Cardiac fibroblast (primary cell): ENCODE data around the gene C3orf20.
A peak's percentile ranks its signal among the peaks of the same experiment; 100 is the strongest.
"Not testable (repeated sequence)": the region's sequence is repeated elsewhere in the genome, so short reads cannot be mapped to it uniquely, and the experiment has no call there.

ENCODE experiments used
- DNase-seq, 2 donors: peaks; one replicate each; pipeline versions ENCODE4 v3.0.0 to v3.0.0-alpha.2; 2010; ENCODE audit warnings: low read depth in 2 of 2
- H3K4me3 ChIP-seq, 2 donors: replicated peaks in 1 of 2; 1 replicate in 1 of 2; 2 replicates in 1 of 2; pipeline ENCODE4 v1.5.1; 2011; ENCODE audit warnings: low read depth in 2 of 2, low read length in 2 of 2, mild to moderate bottlenecking in 2 of 2, moderate library complexity in 1 of 2
- TF ChIP-seq, protein P1 (sequence below): IDR thresholded peaks from one replicate; pipeline ENCODE4 v1.5.1; 2011; ENCODE audit warnings: low read depth, mild to moderate bottlenecking, low read length, inconsistent platforms

C3orf20 gene

DNA sequence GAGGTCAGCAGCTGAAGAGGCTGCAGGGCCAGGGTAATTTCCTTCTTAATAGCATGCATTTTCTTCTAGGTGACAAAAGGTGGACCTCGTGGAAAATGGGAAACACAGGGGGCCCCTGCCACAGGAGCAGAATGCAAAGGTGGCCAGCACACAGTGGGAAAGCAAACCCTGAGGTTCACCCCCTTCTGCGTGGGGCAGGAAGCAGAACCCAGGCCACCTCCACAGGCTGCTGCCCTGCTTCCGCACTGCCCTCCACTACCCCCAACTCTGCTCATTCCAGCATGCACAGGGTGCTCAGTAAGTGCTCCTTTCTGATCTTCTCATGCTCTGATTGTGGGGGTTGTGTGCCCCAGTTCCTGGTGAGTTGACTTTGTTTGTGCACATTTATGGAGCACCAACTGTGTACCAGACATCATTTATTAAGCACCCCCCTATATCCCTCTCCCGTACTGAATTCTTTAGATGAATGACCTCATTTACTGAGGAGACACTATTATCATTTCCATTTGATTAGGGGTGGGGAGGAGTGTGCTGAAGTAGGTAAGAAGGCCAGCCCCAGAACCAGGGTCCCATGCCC, 131.1 kb downstream of the C3orf20 start:
- no peak overlapping the region for H3K4me3 ChIP-seq
- TF ChIP-seq, protein P1, sequence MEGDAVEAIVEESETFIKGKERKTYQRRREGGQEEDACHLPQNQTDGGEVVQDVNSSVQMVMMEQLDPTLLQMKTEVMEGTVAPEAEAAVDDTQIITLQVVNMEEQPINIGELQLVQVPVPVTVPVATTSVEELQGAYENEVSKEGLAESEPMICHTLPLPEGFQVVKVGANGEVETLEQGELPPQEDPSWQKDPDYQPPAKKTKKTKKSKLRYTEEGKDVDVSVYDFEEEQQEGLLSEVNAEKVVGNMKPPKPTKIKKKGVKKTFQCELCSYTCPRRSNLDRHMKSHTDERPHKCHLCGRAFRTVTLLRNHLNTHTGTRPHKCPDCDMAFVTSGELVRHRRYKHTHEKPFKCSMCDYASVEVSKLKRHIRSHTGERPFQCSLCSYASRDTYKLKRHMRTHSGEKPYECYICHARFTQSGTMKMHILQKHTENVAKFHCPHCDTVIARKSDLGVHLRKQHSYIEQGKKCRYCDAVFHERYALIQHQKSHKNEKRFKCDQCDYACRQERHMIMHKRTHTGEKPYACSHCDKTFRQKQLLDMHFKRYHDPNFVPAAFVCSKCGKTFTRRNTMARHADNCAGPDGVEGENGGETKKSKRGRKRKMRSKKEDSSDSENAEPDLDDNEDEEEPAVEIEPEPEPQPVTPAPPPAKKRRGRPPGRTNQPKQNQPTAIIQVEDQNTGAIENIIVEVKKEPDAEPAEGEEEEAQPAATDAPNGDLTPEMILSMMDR: no peak
- DNase-seq: no peak

DNA sequence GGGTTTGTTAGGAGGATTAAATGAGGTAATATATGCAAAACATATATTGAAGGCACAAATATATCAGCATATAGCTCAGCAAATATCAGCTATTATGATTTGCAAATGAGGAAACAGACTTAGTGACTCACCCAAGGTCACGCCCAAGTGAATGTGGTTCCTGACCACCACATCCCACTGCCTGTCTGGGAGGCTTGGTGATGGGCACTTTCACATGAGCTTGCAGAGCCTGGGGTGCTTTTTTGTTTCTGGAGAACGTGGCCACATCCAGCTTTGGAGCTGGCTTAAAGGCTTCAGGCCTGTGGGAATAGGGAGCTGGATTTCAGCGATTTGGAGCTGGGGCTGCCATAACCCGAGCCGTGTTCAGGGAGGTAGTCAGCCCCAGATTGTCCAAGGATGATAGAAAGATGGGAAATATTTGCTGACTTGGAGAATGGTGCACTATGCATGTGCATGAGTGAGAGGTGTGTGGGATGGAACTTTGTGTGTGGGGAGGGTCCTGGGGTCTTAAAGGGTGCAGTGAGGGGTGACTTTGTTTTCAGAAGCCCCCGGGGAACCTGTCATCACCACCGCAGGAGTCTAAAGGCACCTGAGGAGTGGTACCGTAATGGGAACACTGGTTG, 131.8 kb downstream of the C3orf20 start:
- peak; percentile 22 to 28 for DNase-seq
- TF ChIP-seq, protein P1: no peak
- H3K4me3 ChIP-seq: no peak overlapping the region

DNA sequence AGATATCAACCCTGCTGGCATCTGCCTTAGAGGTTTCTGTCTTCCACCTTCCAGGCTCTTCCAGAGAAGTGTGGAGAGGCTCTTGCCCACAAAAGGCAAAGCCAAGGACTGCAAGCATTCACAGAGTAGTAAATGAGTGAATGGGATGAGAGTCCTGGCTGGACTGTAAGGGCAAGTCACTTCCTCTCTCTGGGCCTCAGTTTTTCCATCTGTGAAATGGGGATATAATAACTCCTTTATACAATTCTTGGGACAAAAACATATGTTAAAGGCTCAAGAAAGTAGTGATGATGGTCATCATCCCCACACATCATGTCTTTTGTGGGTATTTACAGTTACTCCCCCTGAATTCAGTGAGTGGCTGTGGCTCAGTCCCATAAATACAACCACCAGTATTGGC, 133.1 kb downstream of the C3orf20 start:
- no peak overlapping the region for H3K4me3 ChIP-seq
- no peak for DNase-seq
- TF ChIP-seq, protein P1: no peak

DNA sequence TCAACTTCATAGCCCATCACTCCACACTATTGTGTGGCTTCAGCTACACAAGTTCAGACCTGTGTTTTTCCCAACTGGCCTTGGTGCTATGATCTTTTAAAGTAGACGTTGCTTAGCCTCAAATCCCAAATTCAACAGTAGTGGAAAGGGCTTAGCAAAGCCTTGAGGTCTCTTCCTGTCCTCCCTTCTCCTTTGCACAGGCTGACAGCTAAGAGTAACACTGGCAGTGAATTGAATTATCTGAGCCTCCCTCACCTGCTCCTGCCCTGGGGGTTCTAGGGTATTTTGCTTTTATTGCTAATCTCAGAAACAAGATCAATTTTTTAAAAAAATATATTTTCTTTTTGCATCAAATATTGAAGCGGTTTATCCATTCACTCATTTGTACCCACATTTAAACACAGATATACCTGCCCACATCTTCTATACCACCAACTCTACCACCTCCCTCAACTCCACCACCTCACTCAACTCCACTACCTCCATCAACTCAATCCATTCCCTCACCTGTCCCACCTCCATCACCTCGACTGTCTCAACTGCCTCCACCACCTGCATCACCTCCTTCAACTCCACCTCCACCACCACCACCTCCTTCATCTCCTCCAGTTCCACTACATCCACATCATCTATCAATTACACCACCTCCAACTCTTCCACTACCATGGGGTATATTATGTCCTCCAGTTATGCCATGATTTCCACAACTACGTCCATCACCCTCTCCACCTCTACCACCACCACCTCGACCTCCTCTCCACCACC, 133.7 kb downstream of the C3orf20 start:
- no peak overlapping the region for H3K4me3 ChIP-seq
- TF ChIP-seq, protein P1: no peak
- no peak for DNase-seq

DNA sequence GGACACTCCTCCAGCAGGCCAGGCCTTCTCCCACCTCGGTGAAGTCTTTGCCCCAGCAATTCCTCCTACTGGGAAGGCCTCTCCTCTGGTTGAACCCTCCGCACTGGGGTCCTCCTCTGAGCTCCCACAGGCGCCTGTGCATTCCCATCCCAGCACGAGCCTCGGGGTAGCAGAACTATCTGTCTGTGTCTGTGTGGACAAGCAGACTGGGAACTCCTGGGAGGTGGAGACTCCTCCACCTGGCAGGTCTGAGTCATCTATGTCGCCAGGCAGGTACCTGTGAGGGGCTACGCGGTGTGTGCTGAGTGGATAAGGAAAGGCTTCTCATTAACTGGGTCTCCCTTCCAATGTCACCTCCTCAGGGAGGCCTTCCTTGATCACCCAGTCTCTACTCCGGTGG, 134.7 kb downstream of the C3orf20 start:
- not testable (repeated sequence) for H3K4me3 ChIP-seq, DNase-seq

- peak in 1 of 2 donors; percentile 37 for DNase-seq
- H3K4me3 ChIP-seq: peak overlapping the region in 1 of 2 donors; percentile 28
- TF ChIP-seq, protein P1: no peak
Observed at GRCh38 chr3:14810070-14810791, 135.3 kb downstream of the C3orf20 start.
